GM18505 (cell line): Measurements from ENCODE around the gene PTPRD.

Source experiments
- ATAC-seq: cut with Tn5 transposase; IDR thresholded peaks from one replicate; pipeline ENCODE4 v1.9.1; 2021; ENCODE audit not compliant: unreplicated experiment
- POLR2A ChIP-seq: IDR thresholded peaks from 4 replicates; pipeline ENCODE4 v1.6.1; 2011; ENCODE audit warnings: borderline replicate concordance; ENCODE audit not compliant: insufficient read depth, insufficient read length; ENCODE audit errors: extremely low read depth

PTPRD gene

DNA sequence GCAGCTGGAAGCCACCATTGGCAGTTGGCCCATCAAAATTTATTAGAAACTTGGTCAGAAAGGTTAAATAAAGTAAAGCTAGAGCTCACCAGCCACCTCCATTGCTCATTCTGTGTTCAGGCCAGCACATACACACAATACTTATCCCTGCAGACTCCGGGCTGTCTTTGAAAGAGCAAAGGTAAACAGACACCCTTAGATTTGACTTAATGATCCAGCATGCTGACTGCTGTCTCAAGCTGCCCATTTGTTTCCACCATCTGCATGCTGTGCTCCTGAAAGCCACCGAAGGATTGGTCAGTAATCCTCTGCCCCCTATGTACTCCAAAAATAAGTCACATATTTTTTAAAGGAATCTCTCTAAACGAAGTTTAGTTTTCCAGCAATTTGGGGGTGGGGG, 1753.4 kb downstream of the PTPRD start:
- TF ChIP-seq POLR2A: no peak
- no peak for ATAC-seq

DNA sequence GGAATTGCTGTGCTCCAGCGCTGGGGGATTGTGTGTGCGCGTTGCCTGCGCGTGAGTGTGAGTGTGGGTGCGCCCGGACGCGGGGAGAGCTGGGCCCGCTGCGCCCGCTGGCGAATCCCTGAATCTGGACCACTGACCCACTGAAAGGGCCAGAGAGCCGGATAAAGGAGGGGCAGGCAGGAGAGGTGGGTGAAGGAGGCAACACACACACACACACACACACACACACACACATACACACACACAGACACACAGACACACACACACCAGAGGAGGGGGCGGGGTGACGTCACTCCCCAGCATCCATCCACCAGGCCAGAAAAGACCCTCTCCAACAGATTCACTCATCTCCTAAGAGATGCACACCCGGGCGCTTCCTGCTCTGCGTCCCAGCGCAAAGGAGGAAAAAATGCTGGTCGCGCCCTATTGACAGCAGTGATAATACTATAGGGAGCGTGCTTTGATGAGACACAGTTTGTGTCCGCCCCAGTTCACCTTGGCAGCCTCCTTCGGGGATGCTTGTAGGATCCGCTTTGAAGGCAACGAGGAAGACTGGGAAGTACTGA, 1754.1 kb downstream of the PTPRD start:
- no peak for TF ChIP-seq POLR2A
- no peak for ATAC-seq

DNA sequence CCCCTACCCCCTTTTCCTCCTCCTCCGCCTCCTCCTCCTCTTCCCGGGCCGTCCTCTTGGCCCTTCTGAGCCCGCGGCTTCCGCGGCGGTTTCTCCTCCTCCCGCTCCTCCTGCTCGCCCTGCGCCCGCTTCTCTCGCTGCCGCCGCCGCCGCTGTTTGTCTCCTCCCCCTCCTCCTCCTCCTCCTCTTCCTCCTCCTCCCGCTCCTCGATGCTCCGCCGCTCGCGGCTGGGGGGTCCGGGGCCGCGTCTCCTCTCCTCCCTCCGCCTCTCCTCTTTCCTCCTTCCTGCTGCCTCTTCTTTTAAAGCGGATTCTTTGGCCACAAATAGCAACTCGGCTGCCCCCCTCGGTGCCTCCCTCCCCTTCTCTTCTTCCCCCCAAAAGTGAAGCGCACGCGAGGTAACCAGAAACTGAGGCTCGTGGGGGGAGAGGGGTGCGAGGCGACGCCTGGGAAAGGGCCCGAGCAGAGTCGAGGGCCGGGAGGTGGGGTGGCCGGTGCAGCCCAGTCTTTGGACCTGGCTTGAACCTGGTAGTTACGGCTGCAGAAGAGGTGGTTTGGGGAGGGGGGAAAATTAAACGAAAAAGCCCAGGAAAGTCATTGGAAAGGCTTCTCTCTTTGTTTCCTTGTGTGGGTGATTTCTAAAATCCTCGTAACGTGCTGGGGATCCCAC, 1754.7 kb downstream of the PTPRD start:
- ATAC-seq: no peak
- no peak for TF ChIP-seq POLR2A

DNA sequence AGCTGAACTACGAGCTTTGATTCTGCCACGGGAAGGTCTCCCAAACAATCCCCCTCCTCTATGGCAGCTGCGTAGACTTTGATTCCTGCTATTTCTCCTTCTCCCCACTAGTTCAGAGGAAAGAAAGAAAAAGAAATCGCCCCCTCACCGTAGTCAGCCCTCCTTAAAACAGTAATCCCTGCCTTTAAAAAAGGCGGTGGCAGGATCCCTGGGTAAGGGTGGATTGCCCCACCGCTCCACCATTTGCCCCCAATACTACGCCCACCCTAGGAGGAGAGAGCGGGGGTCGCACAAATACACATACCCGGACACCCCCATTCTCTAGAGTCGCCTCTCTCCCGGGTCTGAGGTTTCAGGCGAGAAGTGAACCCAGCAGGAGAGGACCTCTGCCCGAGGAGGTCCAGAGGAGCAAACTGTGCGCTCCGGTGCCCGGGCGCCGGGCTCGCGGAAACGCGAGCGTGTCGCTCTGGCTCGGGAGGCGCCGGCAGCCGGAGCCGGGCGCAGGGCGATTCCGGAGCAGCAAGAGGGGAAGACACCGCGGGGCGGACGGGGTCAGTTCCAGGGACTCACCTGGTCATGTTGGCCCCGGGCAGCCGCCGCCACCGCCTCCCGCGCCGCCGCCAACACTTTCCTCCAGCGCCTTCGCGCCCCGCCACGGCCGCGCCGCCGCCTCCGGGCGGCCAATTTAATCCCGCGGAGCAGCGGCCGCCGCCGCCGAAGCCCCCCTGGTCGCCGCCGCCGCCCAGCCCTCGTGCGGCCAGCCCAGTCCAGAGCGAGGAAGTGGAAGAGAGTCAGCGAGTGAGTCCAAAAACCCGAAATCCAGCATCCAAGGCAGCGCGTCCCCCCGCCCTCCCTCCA, 1755.5 kb downstream of the PTPRD start:
- no peak for ATAC-seq
- TF ChIP-seq POLR2A: no peak

DNA sequence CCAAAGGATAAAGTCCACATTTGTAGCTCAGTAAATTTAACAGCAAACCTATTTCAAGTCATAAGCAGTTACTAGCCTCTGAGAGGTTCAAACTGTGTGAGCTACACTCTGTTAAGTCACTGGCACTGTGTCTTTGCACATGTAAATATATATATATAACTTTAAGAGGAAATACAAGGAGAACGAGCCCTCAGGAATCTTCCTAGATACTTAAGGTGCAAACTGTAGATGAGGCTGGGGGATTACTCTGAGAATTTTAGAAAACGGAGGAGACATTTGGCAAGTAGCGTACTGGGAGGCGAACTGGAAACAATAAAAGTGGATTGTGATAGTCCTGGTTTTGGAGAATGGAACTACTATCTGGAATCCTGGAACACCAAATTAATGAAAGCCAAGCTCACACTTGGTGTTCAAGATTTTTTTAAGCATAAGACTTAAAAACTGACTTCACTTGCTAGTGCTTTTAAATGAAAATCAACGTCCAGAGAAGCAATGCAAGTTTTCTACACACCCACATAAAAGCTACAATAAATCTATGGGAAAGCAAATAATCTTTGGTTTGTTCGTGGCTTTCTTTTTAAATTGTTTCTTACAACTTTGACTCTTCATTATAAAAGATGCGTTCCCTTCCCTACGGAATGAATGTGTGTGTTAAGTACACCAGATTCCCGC, 1756.3 kb downstream of the PTPRD start:
- no peak for ATAC-seq
- no peak for TF ChIP-seq POLR2A

DNA sequence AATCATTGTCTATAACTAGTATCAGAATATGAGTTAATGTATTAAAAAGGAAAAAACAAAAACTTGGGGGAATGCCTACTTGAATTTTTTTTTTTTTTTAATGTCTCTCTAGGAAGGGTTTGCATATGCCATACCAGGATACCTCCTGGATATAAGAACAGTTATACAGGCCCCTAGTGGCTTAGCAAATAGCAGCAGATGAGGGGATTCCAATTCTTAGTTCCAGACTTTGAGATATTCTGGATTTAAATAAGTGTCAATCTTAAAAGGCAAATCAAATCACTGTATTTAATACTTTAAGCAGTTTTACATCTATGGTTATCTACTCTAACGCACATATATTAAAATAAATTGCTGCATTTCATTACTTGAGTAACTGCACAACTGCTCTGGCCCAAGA, 1757.8 kb downstream of the PTPRD start:
- no peak for TF ChIP-seq POLR2A
- no peak for ATAC-seq

DNA sequence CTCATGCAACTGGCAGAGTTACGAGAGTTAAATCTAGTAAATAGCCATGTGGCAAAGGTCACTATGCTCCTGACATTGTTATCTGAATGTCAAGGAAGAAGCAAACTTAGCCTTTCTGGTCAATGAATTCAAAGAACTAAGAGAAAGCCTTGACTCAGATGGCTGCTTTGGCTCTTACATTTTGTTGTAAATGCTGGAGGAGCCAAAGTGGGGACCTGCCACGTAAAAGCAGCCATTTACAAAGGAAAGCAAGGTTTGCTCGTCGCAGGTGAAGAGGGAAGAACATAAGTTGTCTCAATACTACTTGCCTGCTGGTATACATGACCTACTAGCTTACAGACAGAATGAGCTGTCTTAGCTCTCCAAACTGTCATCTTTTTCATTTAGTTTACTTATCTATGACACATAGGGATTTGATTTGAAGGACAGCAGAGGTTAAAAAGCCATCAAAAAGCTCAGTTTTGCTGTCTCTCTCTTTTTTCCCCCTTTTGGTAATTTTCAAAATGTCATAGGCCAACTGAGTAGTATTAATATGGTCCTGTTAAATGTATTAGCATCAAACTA, 1760.4 kb downstream of the PTPRD start:
- ATAC-seq: no peak
- no peak for TF ChIP-seq POLR2A

DNA sequence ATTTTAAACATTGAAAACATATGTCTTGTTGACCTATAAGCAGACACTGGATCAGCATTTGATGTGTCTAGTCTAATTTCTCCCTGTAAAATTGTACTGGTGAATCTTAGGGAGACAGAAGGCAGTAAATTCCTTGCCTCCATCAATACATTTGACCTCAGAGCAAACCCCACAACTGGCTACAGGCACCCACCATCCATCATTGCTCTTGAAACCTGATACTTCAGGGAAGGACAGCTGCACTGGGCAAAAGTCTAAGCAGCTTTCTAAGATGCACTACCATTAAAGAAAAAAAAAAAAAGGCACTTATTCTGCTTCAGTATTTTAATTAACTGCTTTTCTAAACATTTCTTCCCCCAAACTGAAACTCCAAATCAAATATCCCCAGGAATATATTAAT, 1761.9 kb downstream of the PTPRD start:
- TF ChIP-seq POLR2A: no peak
- no peak for ATAC-seq

DNA sequence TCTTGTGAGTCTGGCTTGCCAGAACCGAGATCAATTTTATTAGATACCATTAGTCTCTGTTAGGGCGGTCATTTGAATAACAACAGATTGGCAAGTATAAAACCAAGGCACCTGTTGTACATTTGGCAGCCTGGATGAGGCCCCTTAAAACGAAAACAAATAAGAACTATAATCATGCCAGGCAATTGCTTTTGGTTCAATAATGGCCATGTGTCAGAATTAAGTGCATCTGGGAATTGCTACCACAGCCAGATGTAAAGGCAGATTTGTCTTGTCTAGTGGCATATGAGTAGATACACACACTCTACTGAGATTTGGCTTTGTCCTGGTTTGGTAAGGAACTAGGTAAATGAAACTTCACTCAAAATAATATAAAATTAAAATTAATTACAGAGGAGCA, 1767.0 kb downstream of the PTPRD start:
- no peak for ATAC-seq

DNA sequence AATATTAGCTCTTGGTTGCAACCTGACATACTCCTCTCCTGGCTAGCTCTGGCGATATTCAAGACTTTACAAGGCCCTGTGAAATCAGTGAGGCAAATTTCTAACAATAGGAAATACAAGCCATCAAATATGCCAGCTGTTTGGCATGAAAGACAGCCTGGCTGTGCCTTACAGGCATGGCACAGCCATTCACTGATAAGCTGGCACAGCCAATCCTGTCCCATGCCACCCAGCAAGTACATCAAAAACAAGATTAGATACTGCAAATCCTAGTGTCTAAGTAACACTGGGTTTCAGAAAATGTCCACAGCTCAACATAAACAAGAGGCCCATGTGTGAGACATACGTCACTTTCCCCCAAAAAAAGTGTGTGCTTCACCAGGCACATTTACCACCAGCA, 1767.4 kb downstream of the PTPRD start:
- ATAC-seq: no peak
- TF ChIP-seq POLR2A: no peak

More for the DNA sequence above, 1767.0 kb downstream of the PTPRD start:
- TF ChIP-seq POLR2A: no peak

DNA sequence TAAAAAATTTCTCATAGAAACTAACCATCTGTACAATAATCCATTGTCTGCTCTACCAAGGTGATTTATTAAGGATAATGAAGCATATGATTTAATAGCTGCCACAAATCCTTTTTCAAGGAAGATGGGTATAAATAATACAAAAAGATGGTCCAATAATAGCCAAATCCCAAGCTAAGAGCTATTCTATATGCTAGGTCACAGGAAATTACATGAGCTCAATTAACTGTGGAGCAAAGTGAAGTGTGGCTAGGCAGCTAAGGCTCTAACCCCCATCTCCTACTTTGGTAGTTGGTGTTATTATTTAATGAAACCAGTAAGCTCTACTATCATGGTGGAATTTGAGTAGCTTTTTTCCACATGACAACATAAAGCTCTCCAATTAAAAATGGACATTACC, 1768.3 kb downstream of the PTPRD start:
- TF ChIP-seq POLR2A: no peak
- ATAC-seq: no peak

DNA sequence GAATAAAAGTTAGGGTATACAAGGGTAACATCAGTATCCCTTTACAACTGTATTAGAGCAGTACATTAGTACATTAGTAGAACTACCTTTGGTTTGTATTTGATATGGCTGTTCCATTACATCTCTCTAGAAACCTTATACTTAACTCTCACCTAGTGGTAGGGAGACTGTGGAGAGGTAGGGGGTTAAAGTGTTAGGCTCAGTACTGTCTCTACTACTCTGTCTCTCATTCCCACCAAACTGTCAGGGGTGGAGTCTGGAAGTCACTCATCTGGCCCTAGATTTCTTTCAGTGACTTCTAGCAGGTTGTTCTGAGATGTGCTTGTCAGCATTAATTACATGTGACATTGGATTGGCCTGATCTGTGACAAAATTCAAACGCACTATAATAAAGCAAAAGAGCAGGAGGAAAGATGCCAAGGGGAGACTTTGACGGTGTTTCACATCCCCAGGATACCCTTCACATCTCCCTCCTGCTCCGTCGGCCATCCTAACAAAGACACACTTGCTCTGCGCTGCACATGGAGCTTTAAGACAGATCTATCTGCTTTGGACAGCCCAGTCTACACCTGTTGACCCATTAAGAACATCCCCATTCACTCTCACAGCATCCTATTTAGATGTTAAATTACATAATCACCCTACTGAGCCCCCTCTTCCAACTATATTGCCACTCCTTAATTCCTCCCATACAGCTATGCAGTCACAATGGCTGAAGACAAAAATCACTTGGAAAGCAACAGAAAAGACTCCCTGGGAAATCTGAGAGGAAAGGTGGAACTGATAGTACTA, 1770.2 kb downstream of the PTPRD start:
- no peak for TF ChIP-seq POLR2A
- ATAC-seq: no peak

DNA sequence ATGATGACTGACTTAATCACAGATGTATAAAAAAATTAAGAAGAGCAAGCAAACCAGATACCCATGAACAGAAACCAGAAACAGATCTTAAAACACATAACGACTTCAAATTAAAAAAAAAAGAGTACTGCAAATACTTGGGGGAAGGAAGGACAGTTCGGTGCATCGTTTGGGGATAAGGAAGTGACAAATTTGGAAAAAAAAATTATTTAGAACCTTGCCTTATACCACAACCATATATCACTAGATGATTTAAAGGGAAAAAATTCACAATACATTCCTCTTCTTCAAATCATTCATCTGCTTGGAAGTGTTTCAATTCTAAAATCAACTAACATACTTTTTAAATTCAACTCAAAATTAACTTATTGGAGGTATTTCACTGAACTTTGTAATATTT, 1774.7 kb downstream of the PTPRD start:
- TF ChIP-seq POLR2A: no peak
- ATAC-seq: no peak

DNA sequence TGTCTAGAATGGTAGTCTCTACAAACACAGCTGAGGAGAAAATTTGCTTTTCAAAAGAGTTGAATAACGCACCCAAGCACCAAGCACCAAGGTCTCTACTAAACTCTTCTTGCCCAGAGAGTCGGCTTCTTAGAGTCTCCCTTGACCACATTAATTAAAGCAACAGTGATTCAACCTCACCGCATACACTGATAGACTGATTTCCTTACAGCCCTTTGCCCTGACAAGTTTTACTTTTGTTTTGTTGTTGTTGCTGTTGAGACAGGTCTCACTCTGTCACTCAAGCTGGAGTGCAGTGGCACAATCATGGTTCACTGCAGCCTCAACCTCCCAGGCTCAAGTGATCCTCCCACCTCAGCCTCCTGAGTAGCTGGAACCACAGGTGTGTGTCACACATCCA, 1777.5 kb downstream of the PTPRD start:
- TF ChIP-seq POLR2A: no peak
- no peak for ATAC-seq
